SU-DHL-6 (cell line): ENCODE data around the gene CYP2A6.
"Not testable (repeated sequence)": the region's sequence is repeated elsewhere in the genome, so short reads cannot be mapped to it uniquely, and the experiment has no call there.

ENCODE experiments used
- H2AFZ ChIP-seq: fragments of 200-600 bp; sonication (generic); 2 replicates; pipeline ENCODE4 v1.6.1; 2014; ENCODE audit warnings: low read depth, mild to moderate bottlenecking, moderate library complexity, mixed read lengths, antibody characterized with exemption, low read length; ENCODE audit not compliant: severe bottlenecking
- H3F3A ChIP-seq: fragments of 200-600 bp; shearing (Covaris generic); 2 replicates; pipeline ENCODE4 v1.6.0; 2016; ENCODE audit warnings: antibody characterized with exemption, mild to moderate bottlenecking; ENCODE audit not compliant: insufficient read depth
- H3K27ac ChIP-seq: fragments of 200-600 bp; sonication (generic); 2 replicates; pipeline ENCODE4 v1.5.1; 2016; ENCODE audit warnings: low read depth, mild to moderate bottlenecking, low read length, moderate library complexity, mixed read lengths
- H3K27me3 ChIP-seq: fragments of 200-600 bp; sonication (generic), shearing (Covaris generic); 2 replicates; pipeline ENCODE4 v1.6.0; 2014; ENCODE audit warnings: mild to moderate bottlenecking, low read length
- H3K36me3 ChIP-seq: fragments of 200-600 bp; sonication (generic); 2 replicates; pipeline ENCODE4 v1.6.1; 2014; ENCODE audit warnings: mild to moderate bottlenecking, low read length, mixed read lengths
- H3K4me2 ChIP-seq: fragments of 300-600, 200-600 bp; shearing (Covaris generic), sonication (generic); 2 replicates; pipeline ENCODE4 v1.6.0; 2014; ENCODE audit warnings: low read length, low read depth, mild to moderate bottlenecking; ENCODE audit not compliant: poor library complexity, severe bottlenecking
- H3K4me3 ChIP-seq: fragments of 200-600 bp; sonication (generic); 2 replicates; pipeline ENCODE4 v1.5.1; 2014; ENCODE audit warnings: antibody characterized with exemption, low read length, mild to moderate bottlenecking, mixed read lengths; ENCODE audit not compliant: insufficient read depth, poor library complexity, severe bottlenecking
- H3K79me2 ChIP-seq: fragments of 200-600 bp; sonication (generic); 2 replicates; pipeline ENCODE4 v1.6.1; 2014; ENCODE audit warnings: mild to moderate bottlenecking, low read length, moderate library complexity; ENCODE audit not compliant: insufficient read depth
- H3K9ac ChIP-seq: fragments of 200-600 bp; sonication (generic); 2 replicates; pipeline ENCODE4 v1.7.0; 2014; ENCODE audit warnings: mild to moderate bottlenecking, low read length
- H3K9me2 ChIP-seq: fragments of 200-600 bp; sonication (generic); replicated peaks from 2 replicates; pipeline ENCODE4 v1.6.1; 2014; ENCODE audit warnings: low read length; ENCODE audit not compliant: insufficient read depth
- H3K9me3 ChIP-seq: fragments of 200-600 bp; sonication (generic); 2 replicates; pipeline ENCODE4 v1.6.1; 2014; ENCODE audit warnings: low read length, mixed read lengths; ENCODE audit not compliant: insufficient read depth
- H4K20me1 ChIP-seq: fragments of 200-600 bp; sonication (generic); 2 replicates; pipeline ENCODE4 v1.6.1; 2014; ENCODE audit warnings: low read depth, mild to moderate bottlenecking, antibody characterized with exemption, low read length, moderate library complexity, mixed read lengths
- CTCF ChIP-seq: fragments of 200-600 bp; sonication (generic); IDR thresholded peaks from one replicate; pipeline ENCODE4 v1.5.1; 2017; ENCODE audit warnings: antibody characterized with exemption, mild to moderate bottlenecking, low read length, moderate library complexity; ENCODE audit not compliant: insufficient read depth, poor library complexity, severe bottlenecking
- EZH2phosphoT487 ChIP-seq: fragments of 200-600 bp; sonication (generic), shearing (Covaris generic); conservative IDR thresholded peaks from 2 replicates; pipeline ENCODE4 v1.6.1; 2018; ENCODE audit warnings: mild to moderate bottlenecking, antibody characterized with exemption, low read length, moderate library complexity, mixed read lengths

The CYP2A6 gene

GRCh38 chr19:40893112-40893511, 42.9 kb upstream of the CYP2A6 start:
- no peak overlapping the region for H3K9ac ChIP-seq
- H3F3A ChIP-seq, result no peaks in the 10 kb centered on the region
- no peak overlapping the region for H3K27ac ChIP-seq
- H4K20me1 ChIP-seq, result no peaks in the 10 kb centered on the region
- no peak overlapping the region for H3K4me2 ChIP-seq
- H3K27me3 ChIP-seq, result no peaks in the 10 kb centered on the region
- no peak overlapping the region for H3K4me3 ChIP-seq
- H3K36me3 ChIP-seq, result no peaks in the 10 kb centered on the region
- no peaks in the 10 kb centered on the region for H3K9me2 ChIP-seq
- H3K9me3 ChIP-seq, result no peaks in the 10 kb centered on the region
- TF ChIP-seq EZH2phosphoT487 (no peak), CTCF (no peak)
- H3K79me2 ChIP-seq, result no peaks in the 10 kb centered on the region
- H2AFZ ChIP-seq, result no peak overlapping the region

GRCh38 chr19:40889366-40889765, 39.1 kb upstream of the CYP2A6 start:
- Histone ChIP-seq H3K79me2 (no peaks in the 10 kb centered on the region), H3K27ac (no peak overlapping the region)
- TF ChIP-seq CTCF, result no peak
- no peak for TF ChIP-seq EZH2phosphoT487

GRCh38 chr19:40888191-40888590, 37.9 kb upstream of the CYP2A6 start:
- no peaks in the 10 kb centered on the region for H3K27me3 ChIP-seq
- H3F3A ChIP-seq, result no peaks in the 10 kb centered on the region
- H3K36me3 ChIP-seq, result no peaks in the 10 kb centered on the region
- H3K9me3 ChIP-seq, result no peaks in the 10 kb centered on the region
- H3K9ac ChIP-seq, result no peak overlapping the region
- no peaks in the 10 kb centered on the region for H3K79me2 ChIP-seq
- no peak for TF ChIP-seq CTCF
- no peak for TF ChIP-seq EZH2phosphoT487
- no peak overlapping the region for H3K4me2 ChIP-seq
- H4K20me1 ChIP-seq, result no peaks in the 10 kb centered on the region
- no peak overlapping the region for H3K4me3 ChIP-seq
- no peak overlapping the region for H3K27ac ChIP-seq
- no peaks in the 10 kb centered on the region for H3K9me2 ChIP-seq
- no peak overlapping the region for H2AFZ ChIP-seq

More at GRCh38 chr19:40889366-40889765, 39.1 kb upstream of the CYP2A6 start:
- H3F3A ChIP-seq, result no peaks in the 10 kb centered on the region
- H3K4me2 ChIP-seq, result no peak overlapping the region
- no peaks in the 10 kb centered on the region for H3K9me2 ChIP-seq
- no peaks in the 10 kb centered on the region for H4K20me1 ChIP-seq
- no peak overlapping the region for H3K4me3 ChIP-seq
- H3K9ac ChIP-seq, result no peak overlapping the region
- no peaks in the 10 kb centered on the region for H3K27me3 ChIP-seq
- H2AFZ ChIP-seq, result no peak overlapping the region
- H3K9me3 ChIP-seq, result no peaks in the 10 kb centered on the region
- no peaks in the 10 kb centered on the region for H3K36me3 ChIP-seq

- H3K9me2 ChIP-seq, H4K20me1 ChIP-seq, H3K9me3 ChIP-seq, H3K4me3 ChIP-seq, H3K27ac ChIP-seq, H3K9ac ChIP-seq, H3K4me2 ChIP-seq, H3K36me3 ChIP-seq, H2AFZ ChIP-seq, H3K79me2 ChIP-seq, H3F3A ChIP-seq, H3K27me3 ChIP-seq: not testable (repeated sequence)
Observed at GRCh38 chr19:40884187-40884931, 34.1 kb upstream of the CYP2A6 start.

GRCh38 chr19:40882062-40882461, 31.8 kb upstream of the CYP2A6 start, which contains the start of gene CYP2A7:
Gene CYP2A7, minus strand, starts transcription at chr19:40882231. Its CDS starts 21 bp downstream, at chr19:40882210.
- H3K27ac ChIP-seq, H3K9me2 ChIP-seq, H3F3A ChIP-seq, H3K4me2 ChIP-seq, H3K79me2 ChIP-seq, H4K20me1 ChIP-seq, H3K9me3 ChIP-seq, H3K4me3 ChIP-seq, H3K36me3 ChIP-seq, H3K9ac ChIP-seq, H2AFZ ChIP-seq, H3K27me3 ChIP-seq: not testable (repeated sequence)
